ENCODE measurements around the gene SLC6A7.
"Not testable (repeated sequence)": the region's sequence is repeated elsewhere in the genome, so short reads cannot be mapped to it uniquely, and the experiment has no call there.

The SLC6A7 gene

DNA sequence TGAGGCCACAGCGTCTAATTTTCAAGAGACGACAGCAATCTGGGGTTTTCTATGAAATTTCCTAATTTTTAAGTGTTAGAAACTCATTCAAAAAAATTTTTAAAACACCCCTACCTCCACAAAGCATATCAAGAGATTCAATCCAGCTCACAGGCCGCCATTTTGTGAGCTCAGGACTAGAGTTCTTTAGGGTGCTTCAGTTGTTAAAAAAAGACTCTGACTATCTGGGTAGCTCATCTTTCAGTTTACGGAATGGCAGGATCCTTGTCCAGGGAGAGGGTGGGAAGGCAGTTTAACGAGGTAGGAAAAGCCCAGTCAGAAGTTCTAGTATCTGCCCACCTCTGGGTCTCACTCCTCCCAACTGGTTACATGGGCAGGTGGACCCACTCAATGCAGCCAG is 56.6 kb downstream of the SLC6A7 start:
- DNase-seq = no peak

DNA sequence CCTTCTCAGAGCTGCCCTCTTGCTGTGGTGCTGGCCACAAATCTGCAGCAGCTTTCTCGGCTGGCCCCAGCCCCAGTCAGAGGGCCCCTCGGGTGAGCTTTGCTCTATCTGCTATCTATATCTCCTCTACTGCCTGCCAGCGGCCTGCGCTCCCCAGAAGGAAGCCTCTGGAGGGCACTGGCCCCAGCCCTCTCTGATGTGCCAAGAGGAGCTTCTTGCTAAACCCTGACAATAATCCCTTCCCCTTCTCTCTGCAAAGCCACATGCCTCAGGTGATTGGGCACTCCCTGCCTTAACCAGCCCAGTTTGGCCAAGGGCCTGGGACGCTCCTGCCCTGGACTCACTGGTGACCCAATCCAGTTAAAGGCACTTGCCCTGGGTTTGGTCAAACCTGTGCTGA is 57.0 kb downstream of the SLC6A7 start:
- no peak for DNase-seq

DNA sequence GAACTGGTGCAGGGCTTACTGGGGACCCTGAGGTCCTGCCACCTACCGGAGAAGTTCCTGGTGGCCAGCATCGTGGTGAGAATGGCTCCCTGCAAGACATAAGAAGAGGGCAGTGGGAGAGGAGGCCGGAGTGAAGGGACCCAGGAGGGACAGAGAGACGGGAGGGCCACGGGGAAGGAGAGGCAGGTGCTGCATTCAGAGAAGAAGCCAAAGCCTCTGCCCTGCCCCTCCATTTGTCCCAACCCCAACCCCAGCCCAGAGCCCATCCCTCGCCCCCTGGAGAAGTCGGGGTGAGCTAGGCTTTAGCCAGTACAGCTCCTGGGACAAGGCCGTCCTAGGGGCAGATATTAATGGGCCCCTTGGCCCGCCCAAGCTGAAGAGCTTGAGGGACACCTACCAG is 57.9 kb downstream of the SLC6A7 start:
- no peak for DNase-seq

DNA sequence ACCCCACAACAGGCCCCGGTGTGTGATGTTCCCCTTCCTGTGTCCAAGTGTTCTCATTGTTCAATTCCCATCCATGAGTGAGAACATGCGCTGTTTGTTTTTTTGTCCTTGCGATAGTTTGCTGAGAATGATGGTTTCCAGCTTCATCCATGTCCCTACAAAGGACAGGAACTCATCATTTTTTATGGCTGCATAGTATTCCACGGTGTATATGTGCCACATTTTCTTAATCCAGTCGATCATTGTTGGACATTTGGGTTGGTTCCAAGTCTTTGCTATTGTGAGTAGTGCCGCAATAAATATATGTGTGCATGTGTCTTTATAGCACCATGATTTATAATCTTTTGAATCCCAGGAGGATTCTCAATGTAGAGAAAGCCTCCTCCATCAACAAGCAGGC is 58.6 kb downstream of the SLC6A7 start:
- not testable (repeated sequence) for DNase-seq

DNA sequence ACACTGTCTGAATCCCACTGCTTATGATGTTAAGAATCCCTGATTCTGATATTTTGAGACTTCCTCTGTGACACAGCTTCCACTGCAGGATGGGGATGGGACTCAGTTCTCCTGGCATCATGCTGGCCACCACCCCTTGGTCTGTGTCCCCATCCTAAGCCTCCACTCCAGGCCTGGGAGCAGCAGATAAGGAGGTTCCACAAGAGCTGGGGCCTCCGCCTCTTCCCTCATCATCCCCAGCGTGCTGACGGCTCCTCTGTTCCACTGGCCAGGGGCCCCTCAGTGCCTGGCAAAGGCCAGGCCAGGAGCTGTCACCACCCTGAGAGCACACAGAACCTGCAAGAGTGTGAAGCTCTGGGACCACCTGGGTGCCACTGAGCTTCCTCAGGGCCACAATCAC is 59.1 kb downstream of the SLC6A7 start:
- no peak for DNase-seq

DNA sequence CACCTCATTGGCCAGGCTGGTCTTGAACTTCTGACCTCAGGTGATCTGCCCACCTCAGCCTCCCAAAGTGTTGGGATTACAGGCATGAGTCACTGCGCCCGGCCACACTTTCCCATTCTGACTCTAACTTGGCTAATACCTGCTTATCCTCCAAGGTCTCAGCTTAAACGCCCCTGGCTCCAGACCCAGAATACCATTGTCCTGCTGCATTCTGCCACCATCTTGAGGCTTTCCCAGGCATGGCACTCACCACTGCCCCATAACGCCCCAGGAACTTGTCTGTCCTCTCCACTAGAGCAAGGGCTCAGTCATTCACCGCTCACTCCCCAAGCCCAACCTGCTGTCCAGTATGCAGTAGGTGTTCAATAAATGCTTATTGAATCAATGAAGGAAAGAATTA is 59.9 kb downstream of the SLC6A7 start:
- no peak for DNase-seq

DNA sequence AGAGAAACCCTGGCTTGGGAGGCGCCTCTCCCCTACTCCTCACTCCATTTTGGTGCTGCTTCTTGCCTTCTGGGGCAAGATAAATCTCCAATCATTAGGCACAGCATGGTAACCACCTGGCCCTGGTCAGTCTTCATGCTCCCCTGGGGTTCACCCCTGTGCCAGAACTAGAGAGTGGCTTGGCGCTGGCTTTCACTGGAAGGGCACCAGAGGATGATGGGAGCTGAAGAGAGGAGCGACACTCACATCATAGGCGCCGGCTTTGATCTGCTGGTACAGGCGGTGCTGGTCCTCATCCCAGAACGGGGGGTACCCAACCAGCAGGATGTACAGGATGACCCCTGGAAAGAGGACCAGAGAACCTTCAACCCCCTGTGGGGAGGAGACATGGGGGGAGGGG is 61.6 kb downstream of the SLC6A7 start:
- DNase-seq = no peak

DNA sequence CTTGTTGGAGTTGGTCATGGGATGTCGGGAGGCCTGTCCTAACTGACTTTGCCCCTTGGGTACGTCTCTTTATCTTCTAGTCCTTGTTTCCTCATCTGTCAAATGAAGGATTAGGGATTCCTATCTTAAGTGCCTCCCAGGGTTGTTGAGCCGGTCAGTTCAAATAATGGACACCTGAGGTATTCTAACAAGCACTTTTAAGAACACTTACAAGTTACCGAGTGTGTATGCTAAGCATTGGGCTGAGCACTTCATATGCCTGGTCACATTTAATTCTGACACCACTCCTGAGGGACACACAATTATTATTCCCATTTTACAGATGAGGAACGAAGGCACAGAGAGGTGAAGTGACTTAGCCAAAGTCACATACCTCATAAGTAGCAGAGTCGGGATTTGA is 62.6 kb downstream of the SLC6A7 start:
- no peak for DNase-seq

DNA sequence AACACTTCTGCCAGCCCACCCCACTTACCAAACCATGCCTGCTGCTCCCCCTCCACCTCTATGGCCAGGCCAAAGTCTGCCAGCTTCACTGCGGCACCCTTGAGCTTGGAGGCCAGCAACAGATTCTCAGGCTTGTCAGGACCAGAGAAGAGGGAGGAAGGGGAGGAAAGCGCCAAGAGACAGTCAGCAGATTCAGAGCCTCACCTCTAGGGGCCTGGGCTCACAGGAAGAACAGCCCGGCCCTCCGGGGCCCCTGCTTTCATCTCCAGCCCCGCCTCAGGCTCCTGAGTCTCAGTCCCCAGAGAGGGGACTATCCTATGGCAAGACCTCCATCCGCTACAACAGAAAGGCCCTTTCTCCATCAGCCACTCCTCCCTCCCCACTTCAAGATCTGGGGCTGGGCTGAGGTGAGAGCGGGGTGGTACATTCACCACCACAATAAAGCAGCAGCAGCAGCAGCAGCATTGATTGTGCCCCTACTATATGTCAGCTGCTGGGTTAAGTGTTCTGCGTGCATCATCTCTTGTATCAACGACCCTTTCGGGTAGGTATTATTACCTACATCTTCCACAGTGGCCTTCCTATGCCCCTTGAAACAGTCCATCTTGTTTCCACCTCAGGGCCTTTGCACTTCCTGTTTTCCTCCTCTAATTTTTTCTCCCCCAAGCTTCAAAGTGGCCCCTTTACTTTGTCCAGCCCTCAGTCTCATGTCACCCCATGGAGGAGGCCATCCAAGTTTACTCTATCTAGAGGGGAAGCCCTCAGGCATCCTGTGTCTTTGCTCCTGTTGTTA is 63.8 kb downstream of the SLC6A7 start:
- DNase-seq = no peak

DNA sequence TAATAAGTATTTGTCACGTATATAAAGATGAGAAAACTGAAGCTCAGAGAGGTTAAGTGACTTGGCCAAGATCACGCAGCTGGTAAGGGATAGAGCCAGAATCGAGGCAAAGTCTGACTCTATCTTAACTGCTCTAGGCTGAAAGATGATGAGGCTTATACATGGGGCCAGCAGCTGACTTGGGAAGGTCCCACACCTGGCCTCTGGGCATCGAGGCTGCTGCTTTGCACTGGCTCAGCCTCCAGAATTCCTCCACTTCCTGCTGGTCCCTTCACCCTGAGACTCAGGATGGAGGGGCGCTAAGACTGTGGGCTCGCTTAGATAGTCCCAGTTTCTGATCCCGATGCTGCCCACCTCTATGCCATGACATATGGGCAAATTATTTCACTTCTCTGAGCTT is 64.5 kb downstream of the SLC6A7 start:
- no peak for DNase-seq

DNA sequence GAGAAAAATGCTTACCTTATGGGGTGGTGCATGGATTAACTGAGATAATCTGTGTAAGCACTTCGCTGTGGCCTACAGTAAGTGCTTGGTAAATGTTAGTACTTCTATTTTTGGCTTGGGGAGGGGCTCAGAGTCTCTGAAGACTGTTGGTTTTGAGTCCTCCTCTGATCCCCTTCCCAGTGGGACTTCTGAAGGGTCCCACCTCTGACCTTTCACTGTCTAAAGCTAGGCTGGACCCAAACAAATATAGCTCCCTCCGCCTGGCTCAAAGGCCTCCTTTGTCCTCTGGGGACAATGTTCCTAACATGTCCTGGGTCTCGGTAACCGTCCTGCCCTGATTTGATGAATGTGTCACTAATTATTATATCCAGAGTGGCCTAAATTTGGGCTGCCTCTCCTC is 64.9 kb downstream of the SLC6A7 start:
- DNase-seq = no peak

DNA sequence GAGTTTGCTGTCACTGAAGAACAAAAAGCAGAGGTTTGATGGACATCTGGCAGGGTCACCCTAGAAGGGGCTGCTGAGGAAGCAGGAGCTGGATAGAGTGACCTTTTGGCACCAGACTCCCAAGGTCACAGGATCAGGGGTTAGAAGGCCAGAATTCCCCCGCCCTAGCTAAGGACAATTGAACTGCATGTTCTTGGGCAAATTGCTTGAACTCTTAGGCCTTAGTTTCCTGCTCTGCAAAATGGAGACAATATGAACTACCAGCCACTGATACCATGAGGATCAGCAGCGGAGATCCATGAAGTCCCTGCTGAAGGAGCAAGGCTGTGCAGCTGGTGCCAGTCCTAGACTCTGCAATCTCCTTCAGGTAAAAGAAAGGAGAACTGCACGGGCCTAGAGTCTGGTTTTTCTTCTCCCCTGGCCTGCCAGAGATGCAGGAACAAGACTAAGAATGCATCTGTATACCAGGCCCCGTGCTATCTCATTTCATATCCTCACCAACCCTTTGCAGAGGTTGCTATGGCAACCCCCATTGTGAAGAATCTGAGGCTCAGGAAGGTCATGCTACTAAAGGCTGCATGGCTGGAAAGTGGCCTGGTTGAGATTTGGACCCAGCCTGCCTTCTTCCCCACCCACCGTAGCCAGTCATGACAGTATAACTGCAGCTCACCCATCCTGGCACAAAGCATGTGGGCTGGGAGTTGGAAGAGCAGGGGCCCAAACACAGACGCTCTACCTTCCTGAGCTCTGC is 66.0 kb downstream of the SLC6A7 start:
- DNase-seq = no peak

DNA sequence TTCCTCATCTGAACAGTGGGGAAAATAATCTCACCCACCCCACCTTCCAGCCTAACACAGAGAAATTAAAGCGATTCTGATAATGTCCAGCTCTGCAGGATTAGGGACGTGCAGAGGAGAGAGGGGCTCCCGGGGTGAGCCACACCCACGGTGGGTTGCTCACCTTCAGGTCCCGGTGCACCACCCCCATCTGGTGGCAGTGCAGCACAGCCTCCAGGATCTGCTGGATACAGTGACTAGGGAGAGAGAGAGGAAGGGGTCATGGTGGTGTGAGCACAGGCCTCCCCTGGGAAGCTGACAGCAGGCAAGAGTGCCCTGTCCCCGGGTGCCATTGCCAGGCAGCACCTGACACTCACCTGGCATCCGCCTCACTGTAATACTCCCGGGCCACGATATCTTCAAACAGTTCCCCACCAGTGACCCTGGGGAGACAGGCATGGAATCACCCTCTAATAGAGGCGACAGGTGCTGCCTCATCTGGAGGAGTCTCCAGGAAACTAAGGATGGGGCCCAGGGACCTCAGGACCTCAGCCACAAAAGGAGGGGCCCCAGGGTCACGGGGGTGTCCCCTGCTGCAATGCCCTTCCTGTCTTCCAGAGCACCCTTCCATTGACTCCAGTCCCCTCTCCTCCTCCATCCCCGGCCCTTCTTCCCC is 66.7 kb downstream of the SLC6A7 start:
- no peak for DNase-seq

DNA sequence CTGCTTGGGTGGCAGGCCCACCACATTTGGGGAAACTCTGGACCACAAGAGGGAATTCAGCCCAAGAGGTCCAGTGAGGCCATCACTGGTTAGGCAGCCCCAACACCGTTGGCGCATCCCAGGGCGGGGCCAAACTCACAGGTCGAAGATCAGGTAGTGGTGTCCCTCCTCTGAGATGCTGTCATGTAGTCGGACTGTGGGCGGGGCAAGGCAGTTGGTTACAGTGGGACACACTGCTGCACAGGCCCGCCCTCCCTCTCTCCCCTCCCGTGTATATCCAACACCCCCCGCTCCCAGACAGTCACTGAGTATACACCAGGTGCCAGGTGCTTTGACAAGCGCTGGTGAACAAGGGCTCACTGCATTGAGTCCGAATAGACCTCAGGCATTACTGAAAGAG is 67.6 kb downstream of the SLC6A7 start:
- DNase-seq = no peak

DNA sequence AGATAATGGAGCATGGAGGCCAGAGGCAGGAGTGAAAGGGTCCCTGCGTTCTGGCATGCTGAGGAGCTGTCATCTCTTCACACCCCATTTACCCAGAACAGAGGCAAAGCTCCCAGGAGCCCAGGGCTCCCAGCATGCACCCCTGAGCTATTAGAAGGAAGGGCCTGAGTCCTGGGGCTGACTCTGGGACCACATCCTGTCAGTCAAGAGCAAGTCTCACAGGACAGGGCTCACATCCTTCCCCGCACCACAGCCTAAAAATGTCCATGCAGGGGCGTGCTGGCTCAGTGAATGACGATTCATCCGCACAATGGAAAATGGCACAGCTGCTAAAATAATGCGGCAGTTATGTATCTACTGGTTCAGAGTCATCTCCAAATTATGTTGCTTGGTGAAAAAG is 68.3 kb downstream of the SLC6A7 start:
- DNase-seq = no peak

Data from activated naive CD4-positive, alpha-beta T cell treated with Interleukin-2 at 50 U/mL for 16 hours (primary cell).